ENCODE results near the gene ZER1. TPM values are rescaled to one million over a fixed set of nuclear protein-coding genes. Genes with fewer than 3 reads are reported as not detected.
"Not testable (repeated sequence)": the region's sequence is repeated elsewhere in the genome, so short reads cannot be mapped to it uniquely, and the experiment has no call there.

Gene ZER1
- total RNA-seq, 2 donors from 2014 or later = 25.7 to 41.9 TPM

DNA sequence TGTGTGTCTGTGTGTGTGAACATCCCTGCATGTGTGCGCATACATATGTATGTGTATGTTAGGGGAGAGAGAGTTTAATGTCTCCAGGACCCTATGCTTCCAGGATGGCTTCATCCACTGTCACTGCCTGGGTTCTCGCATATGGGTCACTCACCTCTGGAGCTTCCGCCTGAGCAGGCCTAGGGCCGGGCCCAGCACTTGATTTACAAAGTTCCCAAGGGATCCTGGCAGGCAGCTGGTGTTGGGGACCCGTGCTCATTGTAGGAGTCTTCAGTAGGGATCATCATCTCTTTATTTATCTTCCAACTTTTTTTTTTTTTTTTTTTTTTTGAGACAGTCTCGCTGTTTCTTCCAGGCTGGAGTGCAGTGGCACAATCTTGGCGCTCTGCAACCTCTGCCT is 28.3 kb upstream of the ZER1 start:
- Histone ChIP-seq H3K4me3 (no peak overlapping the region), H3K9me3 (no peaks in the 10 kb centered on the region), H3K27me3 (no peaks in the 10 kb centered on the region), H3K4me1 (no peaks in the 10 kb centered on the region), H3K27ac (no peak overlapping the region), H3K36me3 (replicated peaks in 1 of 2; ENCODE audit: insufficient read depth in 1 of 2, low read depth in 2 of 2) (peaks cover 6 to 34% of the 10 kb centered on the region in 2 donors)
- 98 to 100% methylated on average over 7 of the region's 7 CpGs for WGBS, 2 donors
- TF ChIP-seq POLR2A (IDR thresholded peaks at IDR 0.05) (no peak), CTCF (IDR thresholded peaks at IDR 0.05) (no peak)
- intact Hi-C loops (cut with DNase I) = no loop called here
- DNase-seq (no peak), ATAC-seq (no peak)

- no peak for ATAC-seq
- peaks cover 5% of the 10 kb centered on the region for H3K4me1 ChIP-seq
- H3K27me3 ChIP-seq = no peaks in the 10 kb centered on the region
- TF ChIP-seq CTCF (IDR thresholded peaks at IDR 0.05) = no peak
- TF ChIP-seq POLR2A (IDR thresholded peaks at IDR 0.05) = no peak
- no peaks in the 10 kb centered on the region for H3K9me3 ChIP-seq
- DNase-seq = no peak
- 80 to 93% methylated on average over 4 to 8 of the region's 8 CpGs for WGBS, 2 donors
- H3K36me3 ChIP-seq (replicated peaks in 1 of 2; ENCODE audit: insufficient read depth in 1 of 2, low read depth in 2 of 2) = peaks cover 6 to 30% of the 10 kb centered on the region in 2 donors
- intact Hi-C loops (cut with DNase I) = no loop called here
- H3K27ac ChIP-seq = no peak overlapping the region
- H3K4me3 ChIP-seq = no peak overlapping the region
These were observed 27.2 kb upstream of the ZER1 start for GRCh38 chr9:128798896-128799295.

DNA sequence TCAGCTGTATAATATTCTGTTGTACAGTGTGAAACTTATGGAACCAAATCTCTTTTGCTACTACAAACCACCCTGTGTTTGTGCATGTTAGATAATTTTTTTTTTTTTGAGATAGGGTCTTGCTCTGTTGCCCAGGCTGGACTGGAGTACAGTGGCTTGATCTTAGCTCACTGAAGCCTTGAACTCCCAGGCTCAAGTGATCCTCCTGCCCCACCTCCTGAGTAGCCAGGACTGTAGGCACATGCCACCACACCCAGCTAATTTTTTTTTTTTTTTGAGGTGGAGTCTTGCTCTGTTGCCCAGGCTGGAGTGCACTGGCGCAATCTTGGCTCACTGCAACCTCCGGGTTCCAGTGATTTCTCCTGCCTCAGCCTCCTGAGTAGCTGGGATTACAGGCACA is 23.2 kb upstream of the ZER1 start:
- H3K9me3 ChIP-seq; intact Hi-C loops (cut with DNase I); H3K27me3 ChIP-seq; ATAC-seq; H3K4me3 ChIP-seq; DNase-seq; H3K27ac ChIP-seq: not testable (repeated sequence)
- H3K36me3 ChIP-seq (replicated peaks in 1 of 2; ENCODE audit: insufficient read depth in 1 of 2, low read depth in 2 of 2) = peaks cover 0 to 33% of the 10 kb centered on the region in 2 donors
- H3K4me1 ChIP-seq = peaks cover 24% of the 10 kb centered on the region
- 41 to 50% methylated on average over 2 of the region's 2 CpGs for WGBS, 2 donors

- peak; percentile 69 for ATAC-seq
- peak overlapping the region; percentile 36 to 66 (median 53) for H3K27ac ChIP-seq
- peaks cover 0 to 22% of the 10 kb centered on the region in 2 donors for H3K36me3 ChIP-seq (replicated peaks in 1 of 2; ENCODE audit: insufficient read depth in 1 of 2, low read depth in 2 of 2)
- DNase-seq = peak; percentile 51 to 77 (median 74)
- no peak for TF ChIP-seq CTCF (IDR thresholded peaks at IDR 0.05)
- no peak for TF ChIP-seq POLR2A (IDR thresholded peaks at IDR 0.05)
- no peaks in the 10 kb centered on the region for H3K27me3 ChIP-seq
- intact Hi-C loops (cut with DNase I) = no loop called here
- H3K9me3 ChIP-seq = no peaks in the 10 kb centered on the region
- peaks cover 32% of the 10 kb centered on the region for H3K4me1 ChIP-seq
- no peak overlapping the region for H3K4me3 ChIP-seq
- 31 to 33% methylated on average over 5 to 8 of the region's 8 CpGs for WGBS, 2 donors
These were observed 21.4 kb upstream of the ZER1 start for GRCh38 chr9:128792978-128793686.

GRCh38 chr9:128792134-128792533 is 20.4 kb upstream of the ZER1 start:
- H3K27ac ChIP-seq = peak overlapping the region in 2 of 4 donors; percentile 55 to 66
- peaks cover 37% of the 10 kb centered on the region for H3K4me1 ChIP-seq
- DNase-seq (no peak), ATAC-seq (no peak)
- TF ChIP-seq POLR2A (IDR thresholded peaks at IDR 0.05) = no peak
- no peak for TF ChIP-seq CTCF (IDR thresholded peaks at IDR 0.05)
- no peak overlapping the region for H3K4me3 ChIP-seq
- WGBS, 2 donors = 73 to 82% methylated on average over 3 to 9 of the region's 9 CpGs
- intact Hi-C loops (cut with DNase I) = no loop called here
- H3K36me3 ChIP-seq (replicated peaks in 1 of 2; ENCODE audit: insufficient read depth in 1 of 2, low read depth in 2 of 2) = peaks cover 0 to 14% of the 10 kb centered on the region in 2 donors
- no peaks in the 10 kb centered on the region for H3K27me3 ChIP-seq
- H3K9me3 ChIP-seq = no peaks in the 10 kb centered on the region

Measured in body of pancreas (tissue), 4 donors.